Measurements from ENCODE around the gene LRRC72.
"Not testable (repeated sequence)": the region's sequence is repeated elsewhere in the genome, so short reads cannot be mapped to it uniquely, and the experiment has no call there.

Gene LRRC72

GRCh38 chr7:16529697-16530096 lies 3.1 kb downstream of the LRRC72 start:
- DNase-seq (ENCODE audit: low spot score): no peak

- DNase-seq (ENCODE audit: low spot score): no peak
These were observed 5.1 kb downstream of the LRRC72 start for GRCh38 chr7:16531707-16532106.

- DNase-seq (ENCODE audit: low spot score): no peak
These were observed 5.6 kb downstream of the LRRC72 start for GRCh38 chr7:16532272-16532671.

- DNase-seq (ENCODE audit: low spot score): no peak
These were observed 8.9 kb downstream of the LRRC72 start for GRCh38 chr7:16535500-16535899.

- not testable (repeated sequence) for DNase-seq (ENCODE audit: low spot score)
These were observed 13.9 kb downstream of the LRRC72 start for GRCh38 chr7:16540559-16540958.

- DNase-seq (ENCODE audit: low spot score): no peak
These were observed 15.8 kb downstream of the LRRC72 start for GRCh38 chr7:16542401-16542800.

GRCh38 chr7:16543456-16543855 lies 16.8 kb downstream of the LRRC72 start:
- no peak for DNase-seq (ENCODE audit: low spot score)

- DNase-seq (ENCODE audit: low spot score): no peak
These were observed 20.4 kb downstream of the LRRC72 start for GRCh38 chr7:16546921-16547505.

- DNase-seq (ENCODE audit: low spot score): no peak
These were observed 21.8 kb downstream of the LRRC72 start for GRCh38 chr7:16548428-16548827.

GRCh38 chr7:16550671-16551070 lies 24.0 kb downstream of the LRRC72 start:
- no peak for DNase-seq (ENCODE audit: low spot score)

GRCh38 chr7:16554518-16555236 lies 28.1 kb downstream of the LRRC72 start:
- DNase-seq (ENCODE audit: low spot score): no peak

GRCh38 chr7:16556359-16556758 lies 29.7 kb downstream of the LRRC72 start:
- DNase-seq (ENCODE audit: low spot score): no peak

GRCh38 chr7:16558761-16559302 lies 32.2 kb downstream of the LRRC72 start:
- no peak for DNase-seq (ENCODE audit: low spot score)

- DNase-seq (ENCODE audit: low spot score): no peak
These were observed 33.0 kb downstream of the LRRC72 start for GRCh38 chr7:16559497-16560179.

- DNase-seq (ENCODE audit: low spot score): no peak
These were observed 35.3 kb downstream of the LRRC72 start for GRCh38 chr7:16561943-16562342.

- no peak for DNase-seq (ENCODE audit: low spot score)
These were observed 36.0 kb downstream of the LRRC72 start for GRCh38 chr7:16562456-16563220.

GRCh38 chr7:16563281-16564022 lies 36.8 kb downstream of the LRRC72 start:
- no peak for DNase-seq (ENCODE audit: low spot score)

GRCh38 chr7:16564023-16564380 lies 37.4 kb downstream of the LRRC72 start:
- no peak for DNase-seq (ENCODE audit: low spot score)

- peak; percentile 46 for DNase-seq (ENCODE audit: low spot score)
These were observed 38.3 kb downstream of the LRRC72 start for GRCh38 chr7:16564909-16565426.

- DNase-seq (ENCODE audit: low spot score): no peak
These were observed 45.3 kb downstream of the LRRC72 start for GRCh38 chr7:16571941-16572340.

GRCh38 chr7:16579216-16579615 lies 52.6 kb downstream of the LRRC72 start:
- DNase-seq (ENCODE audit: low spot score): no peak
